ENCODE measurements around the gene AHCYL2. TPM values are rescaled to one million over a fixed set of nuclear protein-coding genes. Genes with fewer than 3 reads are reported as not detected.

The AHCYL2 gene
- polyA plus RNA-seq, 1 donor from 2014 or later: 39.9 TPM

- no peak for TF ChIP-seq SMC3 (conservative IDR thresholded peaks at IDR 0.05; ENCODE audit: poor library complexity)
- no peak for TF ChIP-seq EZH2 (IDR thresholded peaks at IDR 0.05; ENCODE audit: borderline replicate concordance, insufficient read depth, low read length, poor library complexity, severe bottlenecking)
- TF ChIP-seq POLR2AphosphoS5 (IDR thresholded peaks at IDR 0.05): no peak
- TF ChIP-seq TAF1 (IDR thresholded peaks at IDR 0.05; ENCODE audit: low read depth): no peak
- no peak for TF ChIP-seq MXI1 (conservative IDR thresholded peaks at IDR 0.05; ENCODE audit: poor library complexity, severe bottlenecking)
- TF ChIP-seq, protein P1, sequence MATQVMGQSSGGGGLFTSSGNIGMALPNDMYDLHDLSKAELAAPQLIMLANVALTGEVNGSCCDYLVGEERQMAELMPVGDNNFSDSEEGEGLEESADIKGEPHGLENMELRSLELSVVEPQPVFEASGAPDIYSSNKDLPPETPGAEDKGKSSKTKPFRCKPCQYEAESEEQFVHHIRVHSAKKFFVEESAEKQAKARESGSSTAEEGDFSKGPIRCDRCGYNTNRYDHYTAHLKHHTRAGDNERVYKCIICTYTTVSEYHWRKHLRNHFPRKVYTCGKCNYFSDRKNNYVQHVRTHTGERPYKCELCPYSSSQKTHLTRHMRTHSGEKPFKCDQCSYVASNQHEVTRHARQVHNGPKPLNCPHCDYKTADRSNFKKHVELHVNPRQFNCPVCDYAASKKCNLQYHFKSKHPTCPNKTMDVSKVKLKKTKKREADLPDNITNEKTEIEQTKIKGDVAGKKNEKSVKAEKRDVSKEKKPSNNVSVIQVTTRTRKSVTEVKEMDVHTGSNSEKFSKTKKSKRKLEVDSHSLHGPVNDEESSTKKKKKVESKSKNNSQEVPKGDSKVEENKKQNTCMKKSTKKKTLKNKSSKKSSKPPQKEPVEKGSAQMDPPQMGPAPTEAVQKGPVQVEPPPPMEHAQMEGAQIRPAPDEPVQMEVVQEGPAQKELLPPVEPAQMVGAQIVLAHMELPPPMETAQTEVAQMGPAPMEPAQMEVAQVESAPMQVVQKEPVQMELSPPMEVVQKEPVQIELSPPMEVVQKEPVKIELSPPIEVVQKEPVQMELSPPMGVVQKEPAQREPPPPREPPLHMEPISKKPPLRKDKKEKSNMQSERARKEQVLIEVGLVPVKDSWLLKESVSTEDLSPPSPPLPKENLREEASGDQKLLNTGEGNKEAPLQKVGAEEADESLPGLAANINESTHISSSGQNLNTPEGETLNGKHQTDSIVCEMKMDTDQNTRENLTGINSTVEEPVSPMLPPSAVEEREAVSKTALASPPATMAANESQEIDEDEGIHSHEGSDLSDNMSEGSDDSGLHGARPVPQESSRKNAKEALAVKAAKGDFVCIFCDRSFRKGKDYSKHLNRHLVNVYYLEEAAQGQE (IDR thresholded peaks at IDR 0.05; ENCODE audit: borderline replicate concordance): no peak
- no peak for TF ChIP-seq EP300 (conservative IDR thresholded peaks at IDR 0.05; ENCODE audit: poor library complexity, severe bottlenecking)
- TF ChIP-seq, protein P2, sequence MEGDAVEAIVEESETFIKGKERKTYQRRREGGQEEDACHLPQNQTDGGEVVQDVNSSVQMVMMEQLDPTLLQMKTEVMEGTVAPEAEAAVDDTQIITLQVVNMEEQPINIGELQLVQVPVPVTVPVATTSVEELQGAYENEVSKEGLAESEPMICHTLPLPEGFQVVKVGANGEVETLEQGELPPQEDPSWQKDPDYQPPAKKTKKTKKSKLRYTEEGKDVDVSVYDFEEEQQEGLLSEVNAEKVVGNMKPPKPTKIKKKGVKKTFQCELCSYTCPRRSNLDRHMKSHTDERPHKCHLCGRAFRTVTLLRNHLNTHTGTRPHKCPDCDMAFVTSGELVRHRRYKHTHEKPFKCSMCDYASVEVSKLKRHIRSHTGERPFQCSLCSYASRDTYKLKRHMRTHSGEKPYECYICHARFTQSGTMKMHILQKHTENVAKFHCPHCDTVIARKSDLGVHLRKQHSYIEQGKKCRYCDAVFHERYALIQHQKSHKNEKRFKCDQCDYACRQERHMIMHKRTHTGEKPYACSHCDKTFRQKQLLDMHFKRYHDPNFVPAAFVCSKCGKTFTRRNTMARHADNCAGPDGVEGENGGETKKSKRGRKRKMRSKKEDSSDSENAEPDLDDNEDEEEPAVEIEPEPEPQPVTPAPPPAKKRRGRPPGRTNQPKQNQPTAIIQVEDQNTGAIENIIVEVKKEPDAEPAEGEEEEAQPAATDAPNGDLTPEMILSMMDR (IDR thresholded peaks at IDR 0.05; ENCODE audit: poor library complexity, severe bottlenecking): no peak
- no peak for TF ChIP-seq RAD21 (conservative IDR thresholded peaks at IDR 0.05)
- H3K27ac ChIP-seq (ENCODE audit: low read length): no peak overlapping the region
- H3K9me3 ChIP-seq (ENCODE audit: low read length): no peaks in the 10 kb centered on the region
- no peaks in the 10 kb centered on the region for H3K9me2 ChIP-seq (ENCODE audit: insufficient read depth, low read length)
- H3K9ac ChIP-seq (ENCODE audit: low read length): no peak overlapping the region
- H4K20me1 ChIP-seq (ENCODE audit: insufficient read depth): no peaks in the 10 kb centered on the region
- no peak overlapping the region for H3K4me3 ChIP-seq (ENCODE audit: low read length)
- no peak overlapping the region for H3K4me2 ChIP-seq (ENCODE audit: low read length)
- no peaks in the 10 kb centered on the region for H3F3A ChIP-seq (ENCODE audit: insufficient read depth, low read length, poor library complexity, severe bottlenecking)
- no peaks in the 10 kb centered on the region for H3K79me2 ChIP-seq (replicated peaks; ENCODE audit: insufficient read depth, low read length)
- H3K36me3 ChIP-seq (ENCODE audit: insufficient read depth, low read length): no peaks in the 10 kb centered on the region
- H3K27me3 ChIP-seq (ENCODE audit: insufficient read depth, low read depth, low read length): no peaks in the 10 kb centered on the region
- H2AFZ ChIP-seq (ENCODE audit: low read depth, low read length): no peak overlapping the region
Measured at GRCh38 chr7:129370812-129371211, 146.0 kb downstream of the AHCYL2 start.

- Histone ChIP-seq H3K9ac (ENCODE audit: low read length) (no peak overlapping the region), H3F3A (ENCODE audit: insufficient read depth, low read length, poor library complexity, severe bottlenecking) (no peaks in the 10 kb centered on the region), H3K4me2 (ENCODE audit: low read length) (no peak overlapping the region), H3K79me2 (replicated peaks; ENCODE audit: insufficient read depth, low read length) (no peaks in the 10 kb centered on the region), H3K27ac (ENCODE audit: low read length) (no peak overlapping the region), H3K27me3 (ENCODE audit: insufficient read depth, low read depth, low read length) (no peaks in the 10 kb centered on the region), H3K9me2 (ENCODE audit: insufficient read depth, low read length) (no peaks in the 10 kb centered on the region), H4K20me1 (ENCODE audit: insufficient read depth) (no peaks in the 10 kb centered on the region), H3K9me3 (ENCODE audit: low read length) (no peaks in the 10 kb centered on the region), H3K4me3 (ENCODE audit: low read length) (no peak overlapping the region), H3K36me3 (ENCODE audit: insufficient read depth, low read length) (no peaks in the 10 kb centered on the region), H2AFZ (ENCODE audit: low read depth, low read length) (no peak overlapping the region)
- TF ChIP-seq SMC3 (conservative IDR thresholded peaks at IDR 0.05; ENCODE audit: poor library complexity) (no peak), TAF1 (IDR thresholded peaks at IDR 0.05; ENCODE audit: low read depth) (no peak), EP300 (conservative IDR thresholded peaks at IDR 0.05; ENCODE audit: poor library complexity, severe bottlenecking) (no peak), RAD21 (conservative IDR thresholded peaks at IDR 0.05) (no peak), EZH2 (IDR thresholded peaks at IDR 0.05; ENCODE audit: borderline replicate concordance, insufficient read depth, low read length, poor library complexity, severe bottlenecking) (no peak), POLR2AphosphoS5 (IDR thresholded peaks at IDR 0.05) (no peak), MXI1 (conservative IDR thresholded peaks at IDR 0.05; ENCODE audit: poor library complexity, severe bottlenecking) (no peak)
- TF ChIP-seq, protein P2 (IDR thresholded peaks at IDR 0.05; ENCODE audit: poor library complexity, severe bottlenecking): no peak
- TF ChIP-seq, protein P1 (IDR thresholded peaks at IDR 0.05; ENCODE audit: borderline replicate concordance): no peak
Measured at GRCh38 chr7:129371487-129371886, 146.7 kb downstream of the AHCYL2 start.

Measured in neural cell (in vitro differentiated cells).